ENCODE results near the gene ESYT3.
"Not testable (repeated sequence)": the region's sequence is repeated elsewhere in the genome, so short reads cannot be mapped to it uniquely, and the experiment has no call there.

The ESYT3 gene

GRCh38 chr3:138443521-138444503, 9.4 kb downstream of the ESYT3 start:
- no peak for DNase-seq

- no peak for DNase-seq
Observed at GRCh38 chr3:138445236-138445635, 10.8 kb downstream of the ESYT3 start.

DNA sequence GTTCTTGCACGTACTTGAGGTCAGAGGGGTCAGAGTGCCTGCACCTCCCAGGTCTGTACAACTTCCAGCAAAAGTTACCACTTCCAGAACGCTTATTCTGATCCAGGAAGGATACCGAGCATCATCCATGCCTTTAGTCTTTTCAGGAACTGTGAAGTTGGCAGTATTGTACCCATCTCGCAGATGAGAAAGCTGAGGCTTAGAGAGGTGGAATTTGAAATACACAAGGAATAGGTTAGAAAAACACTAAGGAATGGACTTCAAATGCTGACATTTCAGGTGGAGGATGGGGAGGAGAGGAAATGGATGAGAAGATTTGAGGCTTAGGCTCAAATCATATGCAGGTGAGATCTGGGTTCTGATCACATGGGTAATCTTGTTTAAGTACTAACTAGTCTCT, 11.2 kb downstream of the ESYT3 start:
- no peak for DNase-seq

- no peak for DNase-seq
Observed at GRCh38 chr3:138448631-138449030, 14.2 kb downstream of the ESYT3 start.

DNA sequence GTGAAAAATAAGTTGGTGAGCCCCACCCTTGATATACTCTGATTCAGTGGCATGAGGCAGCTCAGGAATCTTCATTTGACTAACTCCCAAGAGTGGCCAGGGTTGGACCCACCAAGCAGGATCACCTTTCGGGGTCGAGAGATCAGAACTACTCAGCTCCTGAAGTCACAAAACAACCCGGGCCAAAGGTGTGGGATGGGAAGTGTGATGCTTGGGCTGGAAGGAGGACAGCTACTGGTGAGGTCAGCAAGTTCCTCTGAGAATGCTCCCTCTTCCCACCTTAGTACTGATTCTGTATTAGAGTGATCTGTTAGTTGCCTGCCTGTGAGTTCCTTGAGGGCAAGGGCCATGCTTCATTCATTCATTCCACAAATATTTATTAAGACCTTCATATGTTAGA, 15.1 kb downstream of the ESYT3 start:
- no peak for DNase-seq

GRCh38 chr3:138450181-138450580, 15.8 kb downstream of the ESYT3 start:
- DNase-seq = no peak

DNA sequence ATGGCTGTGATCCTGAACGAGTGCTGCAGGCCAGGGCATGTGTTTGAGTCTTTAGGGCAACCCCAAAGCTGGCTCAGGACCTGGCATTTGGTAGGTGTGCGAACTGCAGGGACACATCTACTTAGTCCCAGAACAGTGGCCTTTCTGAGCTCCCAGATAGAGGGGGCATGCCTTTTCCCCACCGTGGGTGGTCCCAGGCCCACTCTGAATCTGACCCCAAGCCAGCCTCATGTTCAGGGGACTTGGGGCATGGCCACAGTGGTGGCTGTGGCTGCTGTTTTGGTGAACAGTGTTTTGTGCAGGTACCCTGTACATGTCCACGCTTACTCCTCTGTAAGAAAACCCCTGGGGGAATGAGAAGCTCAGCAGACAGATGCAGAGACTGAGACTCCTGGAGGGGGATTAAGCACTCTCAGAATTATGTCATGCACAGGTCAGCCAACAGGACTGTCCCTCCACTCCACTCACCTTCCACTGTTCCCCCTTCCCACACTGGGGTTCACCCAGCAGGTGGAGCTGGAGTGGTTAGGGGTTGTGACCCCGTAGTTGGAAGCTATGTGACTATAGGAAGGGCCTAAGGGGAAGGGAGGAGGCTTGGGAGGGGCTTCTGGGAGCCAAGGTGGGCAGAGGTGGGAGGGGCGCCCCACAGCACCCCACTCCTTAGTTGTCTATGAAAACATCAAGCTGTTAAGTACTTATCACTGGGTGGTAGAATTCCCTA, 16.4 kb downstream of the ESYT3 start:
- no peak for DNase-seq

- no peak for DNase-seq
Observed at GRCh38 chr3:138451595-138452162, 17.3 kb downstream of the ESYT3 start.

DNA sequence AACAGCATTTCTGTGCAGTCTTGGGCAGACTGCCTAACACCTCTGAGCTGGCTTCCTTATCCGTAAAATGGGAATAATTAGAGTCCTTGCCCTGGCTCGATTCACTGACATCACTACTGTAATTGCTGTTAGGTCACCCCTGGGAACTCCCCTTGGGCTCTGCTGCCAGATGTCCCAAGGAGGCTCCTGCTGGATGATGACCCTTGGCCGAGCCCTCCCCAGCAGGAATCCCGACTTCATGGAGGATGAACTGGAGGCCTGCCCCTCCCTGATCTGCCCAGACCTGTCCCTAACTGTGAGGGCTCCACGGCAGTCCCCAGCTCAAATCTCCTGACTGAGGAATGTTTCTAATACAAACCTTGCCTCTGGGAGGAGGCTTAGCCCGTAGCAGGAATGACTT, 18.0 kb downstream of the ESYT3 start:
- DNase-seq = no peak

DNA sequence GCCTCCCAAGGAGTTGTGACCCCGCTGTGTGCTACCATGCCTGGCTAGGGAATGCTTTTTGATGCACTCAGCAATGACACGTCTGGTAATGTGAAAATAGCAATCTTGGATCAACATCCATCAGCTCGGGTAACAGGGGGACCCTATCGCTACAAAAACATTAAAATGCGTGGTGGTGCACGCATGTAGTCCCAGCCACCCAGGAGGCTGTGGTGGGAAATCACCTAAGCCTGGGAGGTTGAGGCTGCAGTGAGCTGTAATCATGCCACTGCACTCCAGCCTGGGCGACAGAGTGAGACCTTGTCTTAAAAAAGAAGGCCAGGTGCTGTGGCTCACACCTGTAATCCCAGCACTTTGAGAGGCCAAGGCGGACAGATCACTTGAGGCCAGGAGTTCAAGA, 19.5 kb downstream of the ESYT3 start:
- not testable (repeated sequence) for DNase-seq

GRCh38 chr3:138455801-138456716, 21.6 kb downstream of the ESYT3 start:
- no peak for DNase-seq

GRCh38 chr3:138456961-138457862, 22.8 kb downstream of the ESYT3 start:
- DNase-seq = no peak

DNA sequence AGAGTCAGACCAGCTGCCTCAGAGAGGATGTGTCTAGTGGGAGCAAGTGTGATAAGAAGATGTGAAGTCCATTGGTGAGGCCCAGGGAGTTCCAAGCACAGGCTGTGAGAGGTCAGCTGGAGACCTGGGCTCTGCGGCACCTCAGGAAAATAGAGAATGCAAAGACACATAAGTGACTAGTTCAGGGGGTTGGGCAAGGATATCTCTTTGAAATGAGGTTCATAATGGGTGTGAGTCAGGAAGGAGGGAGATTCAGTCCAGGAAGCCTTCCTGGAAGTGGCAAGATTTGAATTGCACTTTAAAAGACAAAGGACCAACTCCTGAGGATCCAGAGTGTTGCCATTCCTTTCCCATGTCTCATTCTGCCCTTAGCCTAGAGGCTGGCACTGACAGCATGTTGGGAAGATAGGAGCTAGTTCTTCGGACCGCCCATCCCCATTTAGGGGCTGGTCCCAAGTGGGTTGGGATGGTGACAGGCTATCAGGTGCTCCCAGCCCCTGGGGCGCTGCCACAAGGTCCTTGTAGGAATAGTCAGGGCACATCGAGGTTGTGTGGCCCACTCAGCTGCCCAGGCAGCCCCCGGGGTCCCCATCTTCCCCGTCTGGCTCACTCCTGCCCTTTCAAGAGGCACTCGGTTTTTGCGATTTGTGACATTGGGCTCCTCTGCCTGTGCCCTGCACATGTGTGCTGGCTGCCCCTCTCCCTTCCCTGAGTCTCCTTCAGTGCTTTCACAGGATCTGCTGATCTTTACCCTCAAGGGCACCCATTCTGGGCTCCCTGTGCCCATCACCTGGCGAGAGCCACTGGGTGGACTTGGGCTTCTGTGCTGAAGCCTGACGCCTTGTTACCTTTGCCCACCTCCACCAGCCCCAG, 23.7 kb downstream of the ESYT3 start:
- no peak for DNase-seq

GRCh38 chr3:138458774-138459499, 24.5 kb downstream of the ESYT3 start:
- DNase-seq = no peak

GRCh38 chr3:138459619-138460535, 25.5 kb downstream of the ESYT3 start:
- DNase-seq = no peak

DNA sequence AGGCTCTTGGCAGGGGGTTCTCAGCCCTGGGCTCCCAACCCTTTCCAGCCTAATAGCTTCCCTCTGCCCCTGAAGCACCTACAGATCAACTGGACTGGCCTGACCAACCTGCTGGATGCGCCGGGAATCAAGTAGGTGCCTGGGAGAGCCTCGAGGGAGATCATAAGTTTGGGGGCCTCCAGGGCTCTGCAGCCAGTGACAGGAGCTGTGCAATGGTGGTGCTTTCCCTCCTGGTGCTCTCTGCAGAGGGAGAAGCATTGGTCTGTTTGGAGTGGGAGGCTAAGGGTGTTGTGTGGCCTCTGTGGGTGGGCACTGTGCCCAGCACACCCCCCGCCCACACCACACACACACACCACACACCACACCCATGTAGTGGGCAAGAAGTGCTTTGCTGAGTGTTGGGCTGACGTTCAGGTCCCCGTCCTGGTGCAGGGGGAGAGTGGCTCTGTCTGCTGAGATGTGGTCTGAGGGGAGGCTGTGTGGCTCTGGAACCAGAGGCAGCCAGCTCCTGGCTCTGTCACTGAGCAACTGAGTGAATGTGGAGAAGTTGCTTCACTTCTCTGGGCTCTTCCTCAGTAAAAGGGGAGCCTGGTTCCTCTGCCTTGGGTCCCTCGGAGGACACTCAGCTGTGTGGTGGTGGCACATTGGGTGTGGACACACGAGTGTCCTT, 26.3 kb downstream of the ESYT3 start:
- DNase-seq = no peak

DNA sequence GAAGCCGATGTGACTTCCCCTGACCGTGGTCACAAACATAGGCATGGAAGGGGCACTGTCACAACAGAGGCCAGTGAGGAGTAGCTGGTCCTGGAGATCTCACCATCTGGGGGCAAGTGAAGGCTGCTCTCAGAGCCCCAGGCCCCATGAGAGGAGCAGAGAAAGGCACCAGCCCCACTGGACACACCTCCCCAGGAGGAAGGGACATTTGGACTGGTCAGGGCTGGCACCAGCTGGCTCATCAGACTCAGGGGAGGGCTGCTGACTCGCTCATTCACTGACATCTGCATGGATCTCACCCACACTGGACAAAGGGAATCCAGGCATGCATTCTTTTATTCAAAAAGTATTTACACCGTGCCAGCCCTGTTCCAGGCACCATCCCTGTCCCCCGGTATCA, 26.8 kb downstream of the ESYT3 start:
- no peak for DNase-seq

DNA sequence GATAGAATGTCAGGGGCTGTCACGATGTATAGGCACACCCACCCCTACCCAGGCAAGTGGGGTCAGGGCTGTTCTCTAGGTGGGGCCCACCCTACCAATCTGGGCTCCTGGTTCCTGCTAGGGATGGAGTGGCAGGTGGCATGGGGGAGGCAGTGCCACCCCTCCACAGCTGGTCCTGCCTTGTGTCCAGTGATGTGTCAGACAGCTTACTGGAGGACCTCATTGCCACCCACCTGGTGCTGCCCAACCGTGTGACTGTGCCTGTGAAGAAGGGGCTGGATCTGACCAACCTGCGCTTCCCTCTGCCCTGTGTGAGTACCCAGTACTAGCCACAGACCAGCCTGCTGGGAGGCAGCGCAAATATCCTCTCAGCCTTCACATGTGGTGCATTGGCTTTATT, 27.5 kb downstream of the ESYT3 start:
- DNase-seq = no peak

All from amniotic stem cell (primary cell).